ENCODE data around the gene SDHB. TPM values are rescaled to one million over a fixed set of nuclear protein-coding genes. Genes with fewer than 3 reads are reported as not detected.

SDHB gene
- total and polyA plus RNA-seq, 2 of the 13 experiments (the other 11 are each of a cell fraction or from before 2014, with no cell fraction given), result 136 to 142 TPM

GRCh38 chr1:17091252-17091651 lies 37.4 kb upstream of the SDHB start:
- H3K79me2 ChIP-seq (ENCODE audit: insufficient read depth, low read length), result no peaks in the 10 kb centered on the region
- in situ Hi-C loops (cut with HindIII; ENCODE audit: extremely low pct_ligation_motif_present, low pct_unique_long_range_greater_than_20kb) (no loop called here), intact Hi-C loops (cut with micrococcal nuclease; ENCODE audit: unreplicated experiment) (no loop called here)
- FAIRE-seq, result no peak
- no peak for DNase-seq (ENCODE audit: low spot score)
- no peaks in the 10 kb centered on the region for H4K20me1 ChIP-seq (ENCODE audit: insufficient read depth, low read length)
- no peak overlapping the region for H3K9ac ChIP-seq (ENCODE audit: insufficient read depth, low read depth, low read length)
- H3K27me3 ChIP-seq (ENCODE audit: control insufficient read depth in 1 of 2, insufficient read depth in 2 of 2, low read length in 2 of 2), result peaks cover 5 to 14% of the 10 kb centered on the region in 2 experiments; a peak in 4 of 5 replicates
- no TSS peak for BruUV-seq (replicated peaks)
- no peak for ATAC-seq
- CTCF ChIA-PET (ENCODE audit: low intra/inter-chr PET ratio, low total read pairs), result no interaction called here
- H3K4me3 ChIP-seq (replicated peaks in 1 of 3; ENCODE audit: insufficient read depth in 1 of 3, low read depth in 2 of 3, low read length in 3 of 3), result no peak overlapping the region
- no peak overlapping the region for H3K4me2 ChIP-seq (ENCODE audit: low read depth, low read length)
- no peaks in the 10 kb centered on the region for H3K9me3 ChIP-seq (ENCODE audit: low read length)
- no peak for TF ChIP-seq PHF20 (CRISPR knock-in tag; IDR thresholded peaks at IDR 0.05)
- no peak for TF ChIP-seq GABPA (IDR thresholded peaks at IDR 0.05; ENCODE audit: low read depth, low read length)
- no peak for TF ChIP-seq GABPA (CRISPR knock-in tag; IDR thresholded peaks at IDR 0.05; ENCODE audit: low read depth)
- no peak for TF ChIP-seq FOXM1 (CRISPR knock-in tag; IDR thresholded peaks at IDR 0.05)
- no peak for TF ChIP-seq ZNF670 (CRISPR knock-in tag; IDR thresholded peaks at IDR 0.05; ENCODE audit: borderline replicate concordance)
- H3K36me3 ChIP-seq (replicated peaks in 1 of 2; ENCODE audit: control insufficient read depth in 1 of 2, insufficient read depth in 2 of 2, low read length in 2 of 2), result no peaks in the 10 kb centered on the region
- H3K27ac ChIP-seq (ENCODE audit: extremely low read length, insufficient read depth, low read length), result no peak overlapping the region
- 46% methylated on average over 6 of the region's 7 CpGs for WGBS (ENCODE audit: low lambda C conversion rate)
- POLR2A ChIA-PET, result no interaction called here
- H2AFZ ChIP-seq (ENCODE audit: low read length), result no peak overlapping the region
- no peaks in the 10 kb centered on the region for H3K4me1 ChIP-seq (ENCODE audit: insufficient read depth, low read length)

GRCh38 chr1:17089506-17089905 lies 35.7 kb upstream of the SDHB start:
- Histone ChIP-seq H3K4me2 (ENCODE audit: low read depth, low read length) (no peak overlapping the region), H3K79me2 (ENCODE audit: insufficient read depth, low read length) (no peaks in the 10 kb centered on the region), H3K9ac (ENCODE audit: insufficient read depth, low read depth, low read length) (no peak overlapping the region), H4K20me1 (ENCODE audit: insufficient read depth, low read length) (no peaks in the 10 kb centered on the region), H3K27me3 (ENCODE audit: control insufficient read depth in 1 of 2, insufficient read depth in 2 of 2, low read length in 2 of 2) (peaks cover 5 to 15% of the 10 kb centered on the region in 2 experiments; a peak in 4 of 5 replicates), H3K4me3 (replicated peaks in 1 of 3; ENCODE audit: insufficient read depth in 1 of 3, low read depth in 2 of 3, low read length in 3 of 3) (no peak overlapping the region), H3K4me1 (ENCODE audit: insufficient read depth, low read length) (no peaks in the 10 kb centered on the region), H2AFZ (ENCODE audit: low read length) (no peak overlapping the region), H3K9me3 (ENCODE audit: low read length) (no peaks in the 10 kb centered on the region), H3K36me3 (replicated peaks in 1 of 2; ENCODE audit: control insufficient read depth in 1 of 2, insufficient read depth in 2 of 2, low read length in 2 of 2) (no peaks in the 10 kb centered on the region), H3K27ac (ENCODE audit: extremely low read length, insufficient read depth, low read length) (no peak overlapping the region)
- ChIA-PET POLR2A (no interaction called here), CTCF (ENCODE audit: low intra/inter-chr PET ratio, low total read pairs) (no interaction called here)
- no TSS peak for BruUV-seq (replicated peaks)
- peak; percentile 40; the same call in 2 of the 3 replicates for ATAC-seq
- FAIRE-seq, result no peak
- DNase-seq (ENCODE audit: low spot score), result no peak
- WGBS (ENCODE audit: low lambda C conversion rate), result 33% methylated on average over 1 of the region's 14 CpGs
- TF ChIP-seq HOXA7 (CRISPR knock-in tag; IDR thresholded peaks at IDR 0.05), result no peak
- no peak for TF ChIP-seq GPN1 (CRISPR knock-in tag; IDR thresholded peaks at IDR 0.05; ENCODE audit: borderline replicate concordance)
- no peak for TF ChIP-seq SRSF1 (optimal IDR thresholded peaks at IDR 0.05; ENCODE audit: low read depth, low read length)
- TF ChIP-seq NFIB (CRISPR knock-in tag; IDR thresholded peaks at IDR 0.05; ENCODE audit: borderline replicate concordance), result no peak
- no peak for TF ChIP-seq TERF1 (CRISPR knock-in tag; IDR thresholded peaks at IDR 0.05)
- TF ChIP-seq ZBTB38 (CRISPR knock-in tag; IDR thresholded peaks at IDR 0.05), result no peak
- TF ChIP-seq CHD2 (IDR thresholded peaks at IDR 0.05; ENCODE audit: low read depth, low read length), result no peak
- TF ChIP-seq ZNF124 (CRISPR knock-in tag; IDR thresholded peaks at IDR 0.05), result no peak
- TF ChIP-seq REPIN1 (CRISPR knock-in tag; IDR thresholded peaks at IDR 0.05; ENCODE audit: borderline replicate concordance, low read depth), result no peak
- TF ChIP-seq SOX13 (IDR thresholded peaks at IDR 0.05), result no peak
- no peak for TF ChIP-seq SOX13 (CRISPR knock-in tag; conservative IDR thresholded peaks at IDR 0.05 in 1 of 2, IDR thresholded peaks at IDR 0.05 in 1 of 2)
- TF ChIP-seq ZNF607 (CRISPR knock-in tag; IDR thresholded peaks at IDR 0.05; ENCODE audit: borderline replicate concordance), result no peak
- TF ChIP-seq NRL (CRISPR knock-in tag; IDR thresholded peaks at IDR 0.05; ENCODE audit: borderline replicate concordance), result no peak
- intact Hi-C loops (cut with micrococcal nuclease; ENCODE audit: unreplicated experiment) (loop anchor here (10.0 kb wide), 1 partner anchor 665 kb away; no protein-coding TSS in a partner anchor), in situ Hi-C loops (cut with HindIII; ENCODE audit: extremely low pct_ligation_motif_present, low pct_unique_long_range_greater_than_20kb) (no loop called here)

Measured in HepG2 (cell line).